ENCODE measurements around the gene CHD1L.
"Not testable (repeated sequence)": the region's sequence is repeated elsewhere in the genome, so short reads cannot be mapped to it uniquely, and the experiment has no call there.

Gene CHD1L

GRCh38 chr1:147272042-147272441 is 29.6 kb downstream of the CHD1L start:
- DNase-seq: no peak

DNA sequence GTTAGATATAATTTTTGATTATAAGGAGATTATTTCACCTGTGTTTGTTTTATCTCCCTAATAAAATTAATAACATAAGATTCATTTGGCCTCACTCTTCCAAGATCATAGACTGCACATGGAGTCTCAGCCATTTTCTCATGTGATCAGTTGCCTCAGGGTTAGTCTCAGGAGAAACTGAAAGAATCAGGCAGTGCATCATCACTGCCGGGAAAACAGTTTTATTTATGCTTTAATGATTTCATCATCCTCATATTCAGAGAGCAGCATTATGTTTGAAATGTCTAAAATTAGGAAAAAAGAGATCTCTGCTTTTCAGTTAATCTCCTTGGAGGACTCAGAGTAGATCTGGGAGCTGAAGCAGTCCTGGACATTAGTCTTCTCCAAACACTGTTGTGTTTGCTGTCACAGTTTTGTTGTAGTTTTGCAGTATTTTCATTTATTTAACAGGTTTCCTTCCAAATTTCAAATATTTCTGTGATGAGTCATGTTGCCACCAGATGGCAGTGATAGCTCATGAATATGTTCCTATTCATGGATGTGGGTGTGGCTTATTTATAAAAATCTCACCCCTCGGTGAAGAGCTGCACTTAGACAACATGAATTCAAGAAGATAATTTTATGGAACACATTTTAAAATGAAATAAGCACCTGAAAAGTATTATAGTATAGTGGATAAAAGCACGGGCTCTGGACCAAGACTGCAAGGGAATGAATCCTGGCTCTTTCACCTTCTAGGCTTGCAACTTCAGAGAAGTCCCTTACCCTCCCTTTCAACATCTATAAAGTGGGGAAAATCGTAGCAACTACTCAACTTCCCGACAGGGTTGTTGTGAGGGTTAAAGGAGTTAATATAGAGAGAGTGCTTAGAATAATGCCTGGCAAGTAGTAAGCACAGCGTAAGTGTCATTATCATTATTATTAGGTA is 31.2 kb downstream of the CHD1L start:
- peak; percentile 57 for DNase-seq

DNA sequence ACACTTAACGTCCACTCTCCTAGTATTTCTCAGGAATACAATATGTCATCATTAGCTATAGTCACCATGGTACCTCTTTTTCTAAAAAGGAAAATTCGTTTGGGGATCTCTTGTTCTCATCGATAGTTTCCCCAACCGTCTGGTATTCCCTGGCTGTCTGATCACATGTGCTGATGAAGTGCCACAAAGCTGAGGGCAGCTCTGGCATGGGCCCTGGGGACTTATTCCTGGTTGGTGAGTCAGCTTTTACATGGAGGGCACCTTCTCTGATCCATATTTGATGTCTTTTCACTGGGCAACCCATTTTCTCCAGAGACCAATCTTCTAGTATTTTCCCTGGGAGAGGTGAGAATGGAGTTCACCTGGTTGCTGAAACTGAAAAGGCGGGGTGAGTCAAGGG is 39.5 kb downstream of the CHD1L start:
- no peak for DNase-seq

- DNase-seq: no peak
Observed at GRCh38 chr1:147283011-147283410, 40.5 kb downstream of the CHD1L start.

DNA sequence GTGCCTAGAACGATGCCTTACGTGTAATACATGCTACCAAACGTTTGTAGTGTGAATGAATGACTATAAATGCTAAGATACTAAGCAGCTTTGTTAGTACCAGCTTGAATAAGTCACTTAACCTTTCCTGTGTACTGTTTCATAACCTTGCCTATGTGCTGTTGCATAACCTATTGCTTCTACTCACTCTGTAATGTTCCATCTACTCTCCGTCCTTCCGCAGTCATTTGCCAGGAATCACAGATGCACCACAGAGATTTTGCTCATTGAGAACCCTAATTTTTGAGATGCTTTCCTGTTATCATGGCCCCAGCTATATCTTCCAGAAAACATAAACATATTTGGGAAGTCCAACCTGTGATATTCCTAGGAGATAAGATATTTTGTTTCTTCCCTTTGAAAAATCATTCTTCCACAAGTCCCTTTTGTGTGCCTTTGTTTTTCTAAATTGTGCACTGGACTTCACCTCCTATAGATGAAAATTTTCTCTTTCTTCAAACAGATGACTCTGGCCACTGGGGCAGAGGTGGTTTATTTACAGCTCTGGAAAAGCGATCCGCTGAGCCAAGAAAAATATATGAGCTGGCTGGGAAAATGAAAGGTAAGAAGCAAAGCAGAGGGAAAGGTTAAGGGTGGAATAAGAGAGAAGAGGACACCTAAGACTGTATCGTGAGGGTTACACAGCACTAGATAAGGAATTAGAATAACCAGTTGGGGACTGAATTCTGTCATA is 44.8 kb downstream of the CHD1L start:
- DNase-seq: no peak

GRCh38 chr1:147292012-147292411 is 49.5 kb downstream of the CHD1L start:
- peak; percentile 67 for DNase-seq

DNA sequence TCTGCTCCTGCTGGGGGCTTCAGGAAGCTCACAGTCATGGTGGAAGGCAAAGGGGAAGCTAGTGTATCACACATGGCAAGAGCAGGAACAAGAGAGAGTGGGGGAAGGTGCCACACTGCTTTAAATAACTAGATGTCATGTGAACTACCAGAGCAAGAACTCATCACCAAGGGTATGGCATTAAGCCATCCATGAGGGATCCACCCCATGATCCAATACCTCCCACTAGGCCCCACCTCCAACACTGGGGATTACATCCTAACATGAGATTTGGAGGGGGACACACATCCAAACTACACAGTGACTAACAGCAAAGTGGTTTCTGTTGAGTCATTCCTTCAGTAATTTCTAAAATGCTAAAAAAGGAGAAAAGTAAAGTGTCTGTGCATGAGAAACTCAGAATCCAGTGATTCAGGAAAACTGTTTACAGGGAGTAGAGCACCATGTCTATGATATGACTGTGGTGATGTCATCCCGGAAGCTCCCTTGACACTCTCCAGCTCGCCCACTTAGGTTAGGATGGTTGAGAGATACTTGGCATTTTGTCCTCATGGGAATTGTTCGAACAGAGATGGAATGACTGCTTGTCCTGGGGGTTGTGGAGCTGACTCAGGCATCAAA is 50.3 kb downstream of the CHD1L start:
- DNase-seq: peak; percentile 92

DNA sequence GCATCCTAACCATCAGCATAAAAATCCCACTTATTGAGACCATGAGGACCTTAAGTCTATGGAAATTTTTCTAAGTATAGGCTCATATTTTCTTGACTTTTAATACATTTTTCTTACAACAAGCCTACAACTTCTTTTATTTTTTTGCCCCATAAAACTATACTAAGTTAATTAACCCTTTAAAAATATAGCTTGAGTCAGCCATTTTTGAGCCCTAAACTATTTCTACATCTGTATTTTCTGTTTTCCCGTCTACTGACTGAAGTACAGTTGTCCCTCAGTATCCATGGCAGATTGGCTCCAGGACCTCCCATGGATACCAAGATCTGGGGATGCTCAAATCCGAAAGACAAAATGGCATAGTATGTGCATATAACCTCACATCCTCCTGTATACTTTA is 55.0 kb downstream of the CHD1L start:
- no peak for DNase-seq

DNA sequence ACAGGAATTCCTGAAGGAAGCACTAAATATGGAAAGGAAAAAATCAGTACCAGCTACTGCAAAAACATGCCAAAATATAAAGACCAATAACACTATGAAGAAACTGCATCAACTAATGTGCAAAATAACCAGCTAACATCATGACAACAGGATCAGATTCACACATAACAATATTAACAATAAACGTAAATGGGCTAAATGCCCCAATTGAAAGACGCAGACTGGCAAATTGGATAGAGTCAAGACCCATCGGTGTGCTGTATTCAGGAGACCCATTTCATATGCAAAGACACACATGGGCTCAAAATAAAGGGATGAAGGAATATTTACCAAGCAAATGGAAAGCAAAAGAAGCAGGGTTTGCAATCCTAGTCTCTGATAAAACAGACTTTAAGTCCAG is 63.3 kb downstream of the CHD1L start:
- not testable (repeated sequence) for DNase-seq

GRCh38 chr1:147316968-147317367 is 74.5 kb downstream of the CHD1L start:
- no peak for DNase-seq

GRCh38 chr1:147326933-147327687 is 84.6 kb downstream of the CHD1L start:
- not testable (repeated sequence) for DNase-seq

DNA sequence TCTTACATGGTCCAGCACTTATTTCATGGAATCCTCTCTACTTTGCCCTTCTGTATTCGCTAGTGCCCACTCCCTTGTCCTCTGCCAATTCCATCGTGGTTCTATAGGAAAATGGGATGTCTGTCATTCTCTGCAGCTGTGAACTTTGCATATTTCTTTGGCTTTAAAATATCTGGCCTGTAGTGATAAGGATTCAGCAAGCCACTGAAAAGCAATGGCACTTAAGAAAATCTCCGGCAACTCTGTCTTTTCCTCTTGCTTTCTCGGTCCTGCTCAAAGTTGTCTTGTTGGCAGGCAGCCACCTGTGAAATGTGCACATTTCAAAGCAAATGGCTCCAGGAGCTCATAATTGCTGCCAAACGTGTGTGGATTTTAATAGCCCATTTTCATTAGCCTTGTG is 91.8 kb downstream of the CHD1L start:
- DNase-seq: no peak

GRCh38 chr1:147336291-147336690 is 93.8 kb downstream of the CHD1L start:
- DNase-seq: no peak

DNA sequence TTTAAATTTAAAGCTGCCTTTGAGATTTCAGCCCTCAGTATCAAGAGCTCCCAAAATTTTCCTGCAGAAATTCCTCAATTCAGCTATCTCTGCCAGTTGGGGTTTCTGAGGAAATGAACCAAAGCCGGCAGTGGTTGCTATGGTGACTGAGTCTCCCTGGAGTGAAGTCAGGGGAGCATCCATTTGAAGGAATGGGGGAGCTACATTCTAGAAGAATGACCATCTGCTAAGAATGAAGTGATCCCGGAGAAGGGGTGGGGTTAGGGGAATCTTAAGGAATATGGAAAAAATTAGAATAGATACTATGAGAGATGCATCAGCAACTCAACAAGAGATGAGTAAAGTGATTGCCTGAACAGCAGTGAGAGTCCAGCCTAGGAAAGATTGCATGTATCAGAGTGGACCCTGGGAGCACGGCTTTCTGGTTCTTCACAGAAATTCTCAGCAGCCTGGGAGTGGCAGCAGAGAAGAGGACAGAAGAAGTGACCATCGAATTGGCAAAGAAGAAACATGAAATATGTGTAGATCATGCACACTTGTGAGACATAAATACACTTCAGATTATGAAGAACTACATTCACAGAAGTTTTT is 94.7 kb downstream of the CHD1L start:
- DNase-seq: no peak

DNA sequence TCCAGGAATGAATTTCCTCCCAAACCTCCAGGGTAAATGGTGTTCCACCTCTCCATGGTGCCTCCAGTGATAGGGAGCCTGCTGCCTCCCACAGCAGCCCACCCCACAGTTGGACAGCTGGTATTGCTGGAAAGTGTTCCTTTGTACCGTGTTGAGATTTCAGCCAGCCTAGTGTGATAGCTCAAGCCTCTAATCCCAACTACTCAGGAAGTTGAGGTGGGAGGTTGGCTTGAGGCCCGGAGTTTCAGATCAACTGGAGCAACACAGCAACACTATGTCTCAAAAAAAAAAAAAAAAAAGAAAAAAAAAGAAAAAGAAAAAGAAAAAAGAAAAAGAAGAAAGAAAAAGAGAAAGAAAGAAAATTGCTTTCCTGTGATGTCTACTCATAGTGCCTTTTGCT is 96.1 kb downstream of the CHD1L start:
- DNase-seq: no peak

DNA sequence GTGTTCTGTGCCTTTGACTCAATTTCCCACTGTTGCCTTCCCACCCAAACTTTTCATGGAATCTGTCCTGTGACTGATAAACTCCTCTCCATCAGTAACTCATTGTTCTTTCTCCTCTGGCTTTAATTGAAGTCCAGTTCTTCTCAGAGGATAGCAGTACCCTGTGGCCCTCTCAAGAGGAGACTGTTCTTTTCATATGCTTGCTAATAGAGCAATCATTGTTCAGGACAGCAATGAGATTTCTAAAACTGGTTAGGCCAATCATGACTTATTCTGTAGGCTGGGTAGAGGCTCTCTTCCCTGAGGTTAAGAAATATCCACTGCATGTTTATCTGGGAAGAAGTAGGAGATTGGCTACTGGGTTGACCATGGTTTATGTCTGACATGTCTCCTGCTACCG is 98.8 kb downstream of the CHD1L start:
- no peak for DNase-seq

All from NCI-H226 (cell line).